GM19351 (cell line): ENCODE data around the gene TMEM117.
"Not testable (repeated sequence)": the region's sequence is repeated elsewhere in the genome, so short reads cannot be mapped to it uniquely, and the experiment has no call there.

ENCODE experiments used
- ATAC-seq: cut with Tn5 transposase; IDR thresholded peaks from one replicate; pipeline ENCODE4 v1.9.1; 2021; ENCODE audit warnings: mild to moderate bottlenecking, moderate library complexity; ENCODE audit not compliant: unreplicated experiment

TMEM117 gene

GRCh38 chr12:44162961-44163360 lies 327.1 kb downstream of the TMEM117 start:
- no peak for ATAC-seq

- ATAC-seq = no peak
Observed at GRCh38 chr12:44174053-44174452, 338.2 kb downstream of the TMEM117 start.

- ATAC-seq = peak; percentile 93
Observed at GRCh38 chr12:44184499-44185206, 348.8 kb downstream of the TMEM117 start.

GRCh38 chr12:44193281-44193680 lies 357.4 kb downstream of the TMEM117 start:
- ATAC-seq = peak; percentile 99

GRCh38 chr12:44195719-44196118 lies 359.8 kb downstream of the TMEM117 start:
- ATAC-seq = not testable (repeated sequence)

- no peak for ATAC-seq
Observed at GRCh38 chr12:44206045-44206444, 370.2 kb downstream of the TMEM117 start.

GRCh38 chr12:44217146-44217883 lies 381.4 kb downstream of the TMEM117 start:
- ATAC-seq = no peak

- no peak for ATAC-seq
Observed at GRCh38 chr12:44223736-44224135, 387.9 kb downstream of the TMEM117 start.

GRCh38 chr12:44224399-44225148 lies 388.7 kb downstream of the TMEM117 start:
- no peak for ATAC-seq

- no peak for ATAC-seq
Observed at GRCh38 chr12:44225149-44225510, 389.2 kb downstream of the TMEM117 start.

- no peak for ATAC-seq
Observed at GRCh38 chr12:44227616-44228015, 391.7 kb downstream of the TMEM117 start.

GRCh38 chr12:44229846-44230245 lies 394.0 kb downstream of the TMEM117 start:
- no peak for ATAC-seq

GRCh38 chr12:44235674-44236073 lies 399.8 kb downstream of the TMEM117 start:
- ATAC-seq = no peak

- no peak for ATAC-seq
Observed at GRCh38 chr12:44240186-44240585, 404.3 kb downstream of the TMEM117 start.

- no peak for ATAC-seq
Observed at GRCh38 chr12:44245932-44246331, 410.1 kb downstream of the TMEM117 start.

- no peak for ATAC-seq
Observed at GRCh38 chr12:44246482-44247105, 410.7 kb downstream of the TMEM117 start.

- no peak for ATAC-seq
Observed at GRCh38 chr12:44247588-44247987, 411.7 kb downstream of the TMEM117 start.

GRCh38 chr12:44248436-44248835 lies 412.6 kb downstream of the TMEM117 start:
- no peak for ATAC-seq

- not testable (repeated sequence) for ATAC-seq
Observed at GRCh38 chr12:44250440-44250839, 414.6 kb downstream of the TMEM117 start.

- ATAC-seq = no peak
Observed at GRCh38 chr12:44253338-44253856, 417.5 kb downstream of the TMEM117 start.

GRCh38 chr12:44258246-44258645 lies 422.4 kb downstream of the TMEM117 start:
- ATAC-seq = no peak
